ENCODE data around the gene NDUFAF7.
A peak's percentile ranks its signal among the peaks of the same experiment; 100 is the strongest.
"Not testable (repeated sequence)": the region's sequence is repeated elsewhere in the genome, so short reads cannot be mapped to it uniquely, and the experiment has no call there.

The NDUFAF7 gene

GRCh38 chr2:37191747-37192146 lies 39.7 kb upstream of the NDUFAF7 start:
- H3K4me3 ChIP-seq (ENCODE audit: control insufficient read depth, low read depth, low read length) = no peak overlapping the region
- no peak for DNase-seq (ENCODE audit: low read depth)
- no peak for TF ChIP-seq CTCF (IDR thresholded peaks at IDR 0.05; ENCODE audit: control insufficient read depth, insufficient read depth, low read depth, low read length, missing control alignments)

GRCh38 chr2:37192551-37192950 lies 38.9 kb upstream of the NDUFAF7 start:
- H3K4me3 ChIP-seq (ENCODE audit: control insufficient read depth, low read depth, low read length) = no peak overlapping the region
- TF ChIP-seq CTCF (IDR thresholded peaks at IDR 0.05; ENCODE audit: control insufficient read depth, insufficient read depth, low read depth, low read length, missing control alignments) = no peak
- DNase-seq (ENCODE audit: low read depth) = no peak

GRCh38 chr2:37195862-37196319 lies 35.6 kb upstream of the NDUFAF7 start:
- peak overlapping the region; percentile 81 for H3K4me3 ChIP-seq (ENCODE audit: control insufficient read depth, low read depth, low read length)
- DNase-seq (ENCODE audit: low read depth) = not testable (repeated sequence)

- H3K4me3 ChIP-seq (ENCODE audit: control insufficient read depth, low read depth, low read length) = peak within 1 kb of the TSS; percentile 81
- DNase-seq (ENCODE audit: low read depth) = peak; percentile 21
- no peak for TF ChIP-seq CTCF (IDR thresholded peaks at IDR 0.05; ENCODE audit: control insufficient read depth, insufficient read depth, low read depth, low read length, missing control alignments)
These were observed 34.9 kb upstream of the NDUFAF7 start, which contains the start of gene CEBPZOS for GRCh38 chr2:37196320-37197195. Gene CEBPZOS (plus strand): TSS chr2:37196496. CDS start chr2:37199705, 3,209 bp downstream.

- no peak overlapping the region for H3K4me3 ChIP-seq (ENCODE audit: control insufficient read depth, low read depth, low read length)
- no peak for TF ChIP-seq CTCF (IDR thresholded peaks at IDR 0.05; ENCODE audit: control insufficient read depth, insufficient read depth, low read depth, low read length, missing control alignments)
- DNase-seq (ENCODE audit: low read depth) = no peak
These were observed 32.8 kb upstream of the NDUFAF7 start for GRCh38 chr2:37198681-37199065.

- no peak for TF ChIP-seq CTCF (IDR thresholded peaks at IDR 0.05; ENCODE audit: control insufficient read depth, insufficient read depth, low read depth, low read length, missing control alignments)
- no peak overlapping the region for H3K4me3 ChIP-seq (ENCODE audit: control insufficient read depth, low read depth, low read length)
- no peak for DNase-seq (ENCODE audit: low read depth)
These were observed 30.2 kb upstream of the NDUFAF7 start for GRCh38 chr2:37201208-37201607.

GRCh38 chr2:37201766-37202165 lies 29.7 kb upstream of the NDUFAF7 start:
- TF ChIP-seq CTCF (IDR thresholded peaks at IDR 0.05; ENCODE audit: control insufficient read depth, insufficient read depth, low read depth, low read length, missing control alignments) = no peak
- no peak for DNase-seq (ENCODE audit: low read depth)
- H3K4me3 ChIP-seq (ENCODE audit: control insufficient read depth, low read depth, low read length) = no peak overlapping the region
